VCaP (cell line): Measurements from ENCODE around the gene DPP9.

ENCODE experiments used
- H3K27ac ChIP-seq: fragments of 450-650 bp; 2 replicates; pipeline ENCODE4 v1.5.1; 2017
- CTCF ChIP-seq: fragments of 450-650 bp; conservative IDR thresholded peaks from 2 replicates; pipeline ENCODE4 v1.5.1; 2017; ENCODE audit warnings: mild to moderate bottlenecking, moderate library complexity

DPP9 gene

GRCh38 chr19:4713384-4713951, 10.2 kb downstream of the DPP9 start:
- no peak overlapping the region for H3K27ac ChIP-seq
- TF ChIP-seq CTCF, result no peak

GRCh38 chr19:4712771-4713170, 10.9 kb downstream of the DPP9 start:
- TF ChIP-seq CTCF, result no peak
- H3K27ac ChIP-seq, result no peak overlapping the region

GRCh38 chr19:4711211-4711610, 12.4 kb downstream of the DPP9 start:
- TF ChIP-seq CTCF, result no peak
- H3K27ac ChIP-seq, result no peak overlapping the region

GRCh38 chr19:4710281-4710600, 13.4 kb downstream of the DPP9 start:
- H3K27ac ChIP-seq, result no peak overlapping the region
- TF ChIP-seq CTCF, result no peak

GRCh38 chr19:4709440-4710280, 14.0 kb downstream of the DPP9 start:
- no peak overlapping the region for H3K27ac ChIP-seq
- TF ChIP-seq CTCF, result no peak

GRCh38 chr19:4707956-4708650, 15.5 kb downstream of the DPP9 start:
- H3K27ac ChIP-seq, result no peak overlapping the region
- no peak for TF ChIP-seq CTCF

- no peak for TF ChIP-seq CTCF
- no peak overlapping the region for H3K27ac ChIP-seq
Observed at GRCh38 chr19:4707322-4707721, 16.3 kb downstream of the DPP9 start.
